CD14-positive monocyte (primary cell): Measurements from ENCODE around the gene PLD1. TPM values are rescaled to one million over a fixed set of nuclear protein-coding genes. Genes with fewer than 3 reads are reported as not detected.

Source experiments
- DNase-seq, 3 donors: peaks; one replicate each; pipeline ENCODE4 v3.0.0-alpha.2; 2011 to 2022
- H2AFZ ChIP-seq: 2 replicates; pipeline ENCODE4 v1.6.0; 2012; ENCODE audit warnings: mild to moderate bottlenecking, low read depth, low read length, inconsistent platforms; ENCODE audit not compliant: insufficient read depth, poor library complexity, severe bottlenecking
- H3K27ac ChIP-seq, 2 donors: 1 replicate in 1 of 2; 2 replicates in 1 of 2; pipeline ENCODE4 v1.5.1; 2012 to 2013; ENCODE audit warnings: low read length in 2 of 2, control low read depth in 1 of 2, inconsistent platforms in 1 of 2, low read depth in 1 of 2, mild to moderate bottlenecking in 1 of 2
- H3K27me3 ChIP-seq, 2 donors: one replicate each; pipeline versions ENCODE4 v1.6.0 to v1.6.1; 2011 to 2013; ENCODE audit warnings: low read length in 2 of 2; ENCODE audit not compliant: control insufficient read depth in 2 of 2, insufficient read depth in 2 of 2
- H3K36me3 ChIP-seq, 2 donors: replicated peaks in 1 of 2; 1 replicate in 1 of 2; 2 replicates in 1 of 2; pipeline versions ENCODE4 v1.5.1 to v1.6.1; 2012 to 2013; ENCODE audit warnings: low read length in 2 of 2, control low read depth in 1 of 2, inconsistent platforms in 1 of 2, mild to moderate bottlenecking in 1 of 2; ENCODE audit not compliant: insufficient read depth in 2 of 2, control insufficient read depth in 1 of 2
- H3K4me1 ChIP-seq, 2 donors: 1 replicate in 1 of 2; 2 replicates in 1 of 2; pipeline versions ENCODE4 v1.5.1 to v1.6.1; 2012 to 2013; ENCODE audit warnings: low read length in 2 of 2, control low read depth in 1 of 2, inconsistent platforms in 1 of 2, mild to moderate bottlenecking in 1 of 2, moderate library complexity in 1 of 2; ENCODE audit not compliant: insufficient read depth in 2 of 2, control insufficient read depth in 1 of 2
- H3K4me2 ChIP-seq: replicated peaks from 2 replicates; pipeline ENCODE3; 2012; ENCODE audit warnings: low read length, moderate library complexity, mild to moderate bottlenecking; ENCODE audit not compliant: poor library complexity, severe bottlenecking; ENCODE audit errors: extremely low read depth
- H3K4me3 ChIP-seq, 3 experiments: fragments of 200-600 bp in 1 of 3; sonication (generic) in 1 of 3; replicated peaks in 1 of 3; 1 replicate in 2 of 3; 2 replicates in 1 of 3; pipeline ENCODE4 v1.5.1; 2011 to 2013; ENCODE audit warnings: low read length in 3 of 3, mild to moderate bottlenecking in 3 of 3, control low read depth in 2 of 3, low read depth in 2 of 3, inconsistent platforms in 1 of 3, moderate library complexity in 1 of 3
- H3K79me2 ChIP-seq: 2 replicates; pipeline ENCODE4 v1.6.0; 2012; ENCODE audit warnings: mild to moderate bottlenecking, control low read depth, inconsistent platforms, low read length, moderate library complexity; ENCODE audit not compliant: insufficient read depth
- H3K9ac ChIP-seq: 2 replicates; pipeline ENCODE4 v1.6.0; 2017; ENCODE audit warnings: low read length, mild to moderate bottlenecking; ENCODE audit not compliant: insufficient read depth, poor library complexity, severe bottlenecking
- H3K9me3 ChIP-seq, 2 donors: replicated peaks in 1 of 2; 1 replicate in 1 of 2; 2 replicates in 1 of 2; pipeline versions ENCODE4 v1.5.1 to v1.6.1; 2012 to 2013; ENCODE audit warnings: low read length in 2 of 2, control low read depth in 1 of 2; ENCODE audit not compliant: control insufficient read depth in 1 of 2, insufficient read depth in 1 of 2
- H4K20me1 ChIP-seq: 2 replicates; pipeline ENCODE4 v1.6.0; 2012; ENCODE audit warnings: mild to moderate bottlenecking, low read length, control low read depth, moderate library complexity; ENCODE audit not compliant: insufficient read depth
- H3K27ac Mint-ChIP-seq, 7 donors: one replicate each; pipeline ENCODE4 v1.8.0; 2020; ENCODE audit warnings: mild to moderate bottlenecking in 7 of 7, mixed read lengths in 7 of 7, moderate library complexity in 6 of 7, inconsistent platforms in 2 of 7
- H3K27me3 Mint-ChIP-seq, 3 donors: one replicate each; pipeline ENCODE4 v1.8.0; 2021 to 2022; ENCODE audit warnings: low read depth in 3 of 3, mild to moderate bottlenecking in 3 of 3, mixed read lengths in 3 of 3, moderate library complexity in 3 of 3, inconsistent platforms in 1 of 3
- H3K36me3 Mint-ChIP-seq, 2 donors: one replicate each; pipeline ENCODE4 v1.8.0; 2020; ENCODE audit warnings: mixed read lengths in 2 of 2, inconsistent platforms in 1 of 2, mild to moderate bottlenecking in 1 of 2
- H3K4me1 Mint-ChIP-seq: one replicate; pipeline ENCODE4 v1.8.0; 2020; ENCODE audit warnings: mild to moderate bottlenecking, mixed read lengths
- H3K4me3 Mint-ChIP-seq, 2 donors: one replicate each; pipeline ENCODE4 v1.8.0; 2020; ENCODE audit warnings: mild to moderate bottlenecking in 2 of 2, mixed read lengths in 2 of 2, moderate library complexity in 1 of 2
- H3K9me3 Mint-ChIP-seq, 7 donors: one replicate each; pipeline ENCODE4 v1.8.0; 2020 to 2022; ENCODE audit warnings: mixed read lengths in 7 of 7, mild to moderate bottlenecking in 6 of 7, moderate library complexity in 6 of 7, inconsistent platforms in 2 of 7
- WGBS: methylation state at CpG from one replicate; pipeline ENCODE4 v1.1.5; 2013; ENCODE audit warnings: missing lambda C conversion rate; ENCODE audit not compliant: insufficient coverage; 5-methylcytosine and 5-hydroxymethylcytosine counted together
- intact Hi-C, 2 donors: fragments of 100-400 bp; cut with micrococcal nuclease; formaldehyde crosslinking; loops; one replicate each; pipeline versions ENCODE4 v1.15.0 to v1.15.1; 2023
- polyA plus RNA-seq, 3 donors: library from polyadenylated mRNA; depleted of rRNA in 1 of 3; unstranded in 2 of 3; stranded (reverse) in 1 of 3; fragments of 300-500 nt in 2 of 3; fragments of >200 nt in 1 of 3; fragmentation: Illumina TruSeq in 2 of 3; gene quantifications; 1 replicate in 2 of 3; 2 replicates in 1 of 3; pipeline ENCODE4 v1.2.3, GENCODE V29; 2012 to 2021
- TF ChIP-seq, protein P1 (sequence below): fragments of 200-600 bp; IDR thresholded peaks from one replicate; pipeline ENCODE4 v1.8.0; 2022; ENCODE audit warnings: antibody characterized with exemption, mild to moderate bottlenecking

PLD1 gene
- polyA plus RNA-seq, 3 donors, result 5.1 to 7.9 (median 5.8) TPM

DNA sequence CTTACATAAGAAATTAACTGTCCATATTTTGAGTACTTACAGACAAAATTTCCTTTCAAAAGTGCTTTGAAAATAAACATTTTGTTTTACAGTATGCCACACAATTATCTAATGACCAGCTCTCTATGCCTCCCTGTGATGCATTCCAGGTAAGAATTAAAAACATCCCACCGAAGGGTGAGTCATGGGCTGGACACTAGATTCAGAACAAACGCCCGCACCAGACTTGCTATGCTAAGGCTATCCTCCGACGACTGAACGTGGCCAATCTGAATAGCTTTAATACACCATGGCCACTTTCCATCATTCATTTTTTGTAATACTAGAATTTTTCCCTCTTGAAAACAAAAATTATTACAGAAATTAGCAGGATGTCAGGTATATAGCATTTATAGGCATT lies 210.3 kb downstream of the PLD1 start:
- Mint-ChIP-seq H3K36me3 (peaks cover 44 to 48% of the 10 kb centered on the region in 2 donors), H3K27ac (no peak overlapping the region), H3K4me3 (no peak overlapping the region), H3K4me1 (no peaks in the 10 kb centered on the region), H3K27me3 (no peaks in the 10 kb centered on the region), H3K9me3 (no peaks in the 10 kb centered on the region)
- Histone ChIP-seq H3K9me3 (no peaks in the 10 kb centered on the region), H3K79me2 (no peaks in the 10 kb centered on the region), H3K27ac (no peak overlapping the region), H3K4me2 (no peak overlapping the region), H3K4me1 (no peaks in the 10 kb centered on the region), H3K9ac (no peak overlapping the region), H3K27me3 (no peaks in the 10 kb centered on the region), H4K20me1 (no peaks in the 10 kb centered on the region), H3K4me3 (no peak overlapping the region), H2AFZ (no peak overlapping the region), H3K36me3 (peaks cover 32 to 60% of the 10 kb centered on the region in 2 donors)
- TF ChIP-seq, protein P1, sequence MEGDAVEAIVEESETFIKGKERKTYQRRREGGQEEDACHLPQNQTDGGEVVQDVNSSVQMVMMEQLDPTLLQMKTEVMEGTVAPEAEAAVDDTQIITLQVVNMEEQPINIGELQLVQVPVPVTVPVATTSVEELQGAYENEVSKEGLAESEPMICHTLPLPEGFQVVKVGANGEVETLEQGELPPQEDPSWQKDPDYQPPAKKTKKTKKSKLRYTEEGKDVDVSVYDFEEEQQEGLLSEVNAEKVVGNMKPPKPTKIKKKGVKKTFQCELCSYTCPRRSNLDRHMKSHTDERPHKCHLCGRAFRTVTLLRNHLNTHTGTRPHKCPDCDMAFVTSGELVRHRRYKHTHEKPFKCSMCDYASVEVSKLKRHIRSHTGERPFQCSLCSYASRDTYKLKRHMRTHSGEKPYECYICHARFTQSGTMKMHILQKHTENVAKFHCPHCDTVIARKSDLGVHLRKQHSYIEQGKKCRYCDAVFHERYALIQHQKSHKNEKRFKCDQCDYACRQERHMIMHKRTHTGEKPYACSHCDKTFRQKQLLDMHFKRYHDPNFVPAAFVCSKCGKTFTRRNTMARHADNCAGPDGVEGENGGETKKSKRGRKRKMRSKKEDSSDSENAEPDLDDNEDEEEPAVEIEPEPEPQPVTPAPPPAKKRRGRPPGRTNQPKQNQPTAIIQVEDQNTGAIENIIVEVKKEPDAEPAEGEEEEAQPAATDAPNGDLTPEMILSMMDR, result no peak
- 100% methylated on average over 1 of the region's 6 CpGs for WGBS
- DNase-seq, result no peak
- intact Hi-C loops, result no loop called here

DNA sequence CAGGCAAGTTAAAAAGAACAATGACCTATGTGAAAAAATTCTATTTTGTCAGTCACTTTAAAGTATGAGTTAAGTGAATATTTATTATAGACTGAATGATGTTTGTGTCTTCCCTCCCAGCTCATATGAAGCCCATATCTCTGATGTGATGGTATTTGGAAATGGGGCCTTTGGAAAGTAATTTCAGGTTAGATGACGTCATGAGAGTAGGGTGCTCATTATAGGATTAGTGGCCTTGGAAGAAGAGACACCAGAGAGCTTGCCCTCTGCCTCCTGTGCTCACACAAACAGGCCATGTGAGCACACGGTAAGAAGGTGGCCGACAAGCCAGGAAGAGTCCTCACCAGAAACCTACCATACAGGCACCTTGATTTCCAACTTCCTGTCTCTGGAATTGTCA lies 211.3 kb downstream of the PLD1 start:
- no peak for DNase-seq
- peaks cover 38 to 39% of the 10 kb centered on the region in 2 donors for H3K36me3 Mint-ChIP-seq
- Histone ChIP-seq H3K36me3 (peaks cover 27 to 49% of the 10 kb centered on the region in 2 donors), H3K4me1 (no peaks in the 10 kb centered on the region), H3K27ac (no peak overlapping the region), H3K9me3 (no peaks in the 10 kb centered on the region), H3K79me2 (no peaks in the 10 kb centered on the region), H3K9ac (no peak overlapping the region), H4K20me1 (no peaks in the 10 kb centered on the region), H3K4me2 (no peak overlapping the region), H3K27me3 (no peaks in the 10 kb centered on the region), H3K4me3 (no peak overlapping the region), H2AFZ (no peak overlapping the region)
- 80% methylated on average over 1 of the region's 3 CpGs for WGBS
- no peaks in the 10 kb centered on the region for H3K4me1 Mint-ChIP-seq
- H3K9me3 Mint-ChIP-seq, result no peaks in the 10 kb centered on the region
- H3K27me3 Mint-ChIP-seq, result no peaks in the 10 kb centered on the region
- TF ChIP-seq, protein P1, result no peak
- no peak overlapping the region for H3K4me3 Mint-ChIP-seq
- intact Hi-C loops, result no loop called here
- H3K27ac Mint-ChIP-seq, result no peak overlapping the region
